ENCODE results near the gene CAMK1D.

The CAMK1D gene

DNA sequence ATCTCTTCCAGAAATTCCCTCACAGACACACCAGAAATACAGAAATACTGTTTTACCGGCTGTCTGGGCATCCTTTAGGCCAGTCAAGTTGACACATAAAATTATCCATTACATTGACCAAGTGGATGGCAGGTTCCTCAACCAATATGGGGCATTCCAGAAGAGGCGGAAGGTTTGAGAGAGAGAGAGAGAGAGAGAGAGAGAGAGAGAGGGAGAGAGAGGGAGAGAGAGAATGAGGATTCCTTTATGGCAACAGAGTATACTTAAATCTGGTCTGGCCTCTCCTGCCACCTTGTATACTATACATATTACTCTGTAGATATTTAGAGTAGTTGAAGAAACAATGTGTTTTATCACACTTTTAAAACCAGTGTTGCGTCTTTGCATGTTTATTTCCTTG, 214.1 kb downstream of the CAMK1D start:
- H3K4me3 ChIP-seq (ENCODE audit: low read length): no peak overlapping the region
- TF ChIP-seq ZNF274 (IDR thresholded peaks at IDR 0.05; ENCODE audit: low read depth, low read length): no peak

DNA sequence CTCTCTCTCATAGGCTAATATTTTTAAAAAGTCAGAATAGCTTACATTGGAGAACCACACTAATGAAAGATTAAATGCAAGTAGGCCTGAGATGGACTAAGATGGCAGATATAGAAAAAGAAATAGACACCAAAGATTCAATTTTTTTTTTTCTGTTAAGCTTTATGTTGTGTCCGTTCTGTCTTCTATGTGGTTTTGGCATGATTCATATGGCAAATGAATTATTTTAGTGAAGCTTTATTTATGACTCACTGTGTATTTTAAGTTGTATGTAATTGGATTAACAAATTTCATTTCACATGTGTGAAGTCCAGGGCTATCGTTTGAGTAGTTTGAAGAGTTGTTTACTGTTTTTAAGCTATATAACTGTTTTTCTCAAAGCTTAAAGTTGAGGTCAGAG, 214.8 kb downstream of the CAMK1D start:
- TF ChIP-seq ZNF274 (IDR thresholded peaks at IDR 0.05; ENCODE audit: low read depth, low read length): no peak
- H3K4me3 ChIP-seq (ENCODE audit: low read length): no peak overlapping the region

DNA sequence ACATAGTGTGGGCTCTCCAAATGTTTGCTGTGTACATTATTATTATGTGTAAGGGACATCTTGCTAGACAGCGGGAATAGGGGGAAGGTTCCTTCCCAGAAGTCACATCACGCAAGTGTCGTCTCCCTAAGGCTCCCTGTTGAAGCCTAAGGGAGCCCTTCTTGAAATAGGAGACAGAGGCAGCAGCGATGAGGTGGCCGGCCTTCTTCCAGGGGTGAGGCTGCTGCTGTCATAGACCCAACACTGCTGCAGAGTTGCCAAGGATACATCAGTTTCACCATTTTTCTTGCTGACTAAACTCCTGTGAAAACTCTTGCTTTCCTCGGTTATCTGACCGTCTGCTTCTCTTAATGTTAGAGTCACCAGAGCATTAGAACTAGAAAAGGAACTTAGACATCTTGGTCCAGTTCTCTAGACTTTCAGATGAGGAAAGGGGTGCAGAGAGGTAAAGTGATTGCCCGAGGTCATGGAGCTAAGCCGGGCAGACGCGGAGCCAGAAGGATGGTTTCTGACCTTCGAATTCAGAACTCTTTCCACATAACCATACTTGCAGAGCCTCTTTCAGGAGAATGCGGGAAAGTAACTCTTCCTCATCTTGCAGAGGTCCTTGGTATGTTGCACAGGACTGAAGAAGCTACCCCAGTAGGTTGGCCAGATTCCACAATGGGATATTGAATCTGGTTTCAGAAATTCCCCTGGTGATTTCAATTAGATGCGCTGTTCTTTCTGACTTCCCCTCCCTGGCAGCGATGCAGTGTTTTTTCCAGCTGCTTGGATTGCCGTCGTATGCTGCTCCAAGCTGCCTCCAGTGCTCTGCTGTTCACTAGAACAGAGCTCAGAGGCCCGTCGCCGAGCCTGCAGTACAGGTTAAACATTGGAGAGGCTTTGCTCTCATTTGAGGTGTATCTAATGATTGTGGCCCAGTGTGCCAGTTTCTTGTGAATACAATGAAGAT, 217.1 kb downstream of the CAMK1D start:
- TF ChIP-seq ZNF274 (IDR thresholded peaks at IDR 0.05; ENCODE audit: low read depth, low read length): no peak
- H3K4me3 ChIP-seq (ENCODE audit: low read length): no peak overlapping the region

DNA sequence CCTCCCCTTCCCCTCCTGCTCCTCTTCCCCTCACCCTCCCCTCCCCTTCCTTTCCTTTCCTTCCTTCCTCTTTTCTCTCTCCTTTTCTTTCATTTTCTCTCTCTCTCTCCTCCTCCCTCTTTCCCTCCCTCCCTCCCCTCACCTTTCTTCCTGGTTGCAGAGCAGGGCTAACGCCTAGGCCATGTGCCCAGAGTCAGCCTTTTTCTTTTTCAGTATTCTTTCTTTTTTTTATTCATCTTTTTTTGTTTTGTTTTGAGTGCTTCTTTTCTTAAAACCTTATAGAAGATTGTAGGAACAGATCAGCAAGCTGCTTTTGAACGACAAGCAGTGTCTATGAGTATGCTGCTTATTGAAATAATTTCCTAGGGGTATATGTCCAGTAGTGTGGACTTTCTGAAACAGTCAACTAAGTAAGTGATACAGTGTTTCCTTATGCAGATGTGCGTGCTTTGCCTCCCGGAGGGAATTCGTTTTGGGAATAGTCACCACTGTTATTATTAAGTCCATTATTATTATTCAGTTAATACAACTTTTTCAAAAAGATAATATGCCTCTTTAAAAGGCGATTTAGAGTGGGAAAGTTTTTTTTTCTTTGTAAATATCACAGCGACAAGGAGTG, 219.2 kb downstream of the CAMK1D start:
- no peak for TF ChIP-seq ZNF274 (IDR thresholded peaks at IDR 0.05; ENCODE audit: low read depth, low read length)

DNA sequence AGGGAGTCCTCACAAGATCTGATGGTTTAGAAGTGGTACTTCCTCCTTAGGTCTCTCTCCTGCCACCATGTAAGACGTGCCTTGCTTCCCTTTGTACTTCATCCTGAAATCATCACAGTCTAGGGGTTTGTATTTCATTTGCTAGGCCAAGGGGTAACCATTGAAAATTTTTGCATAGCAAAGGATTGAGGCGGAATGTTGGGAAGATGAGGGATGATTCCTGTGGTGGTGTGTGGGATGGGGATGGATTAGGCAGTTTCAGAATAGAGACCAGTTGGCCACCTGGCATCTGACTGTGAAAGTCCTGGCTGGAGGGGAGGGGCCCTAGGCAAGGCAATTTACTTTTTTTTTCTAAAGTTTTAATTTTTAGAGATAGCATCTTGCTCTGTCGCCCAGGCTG, 222.9 kb downstream of the CAMK1D start:
- TF ChIP-seq ZNF274 (IDR thresholded peaks at IDR 0.05; ENCODE audit: low read depth, low read length): no peak
- H3K4me3 ChIP-seq (ENCODE audit: low read length): no peak overlapping the region

More for the DNA sequence above, 219.2 kb downstream of the CAMK1D start:
- no peak overlapping the region for H3K4me3 ChIP-seq (ENCODE audit: low read length)

DNA sequence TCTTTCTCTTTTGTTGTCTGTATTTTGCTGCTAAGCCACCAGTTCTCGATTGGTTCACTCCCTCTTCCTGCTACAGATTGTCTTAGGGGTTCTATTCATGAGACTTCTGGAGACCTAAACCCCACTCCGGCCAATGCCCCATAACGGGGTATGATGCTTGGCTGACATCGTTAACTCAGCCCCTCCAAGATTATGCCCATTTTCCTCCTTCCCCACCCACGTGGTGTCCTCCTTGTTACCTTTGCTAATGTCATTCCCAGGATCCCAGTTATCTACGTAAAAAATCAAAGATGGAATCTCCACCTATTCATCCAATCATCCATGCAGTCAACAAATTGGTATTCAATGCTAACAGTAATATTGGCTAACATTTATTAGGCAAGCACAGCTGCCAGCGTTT, 228.3 kb downstream of the CAMK1D start:
- H3K4me3 ChIP-seq (ENCODE audit: low read length): no peak overlapping the region
- TF ChIP-seq ZNF274 (IDR thresholded peaks at IDR 0.05; ENCODE audit: low read depth, low read length): no peak

DNA sequence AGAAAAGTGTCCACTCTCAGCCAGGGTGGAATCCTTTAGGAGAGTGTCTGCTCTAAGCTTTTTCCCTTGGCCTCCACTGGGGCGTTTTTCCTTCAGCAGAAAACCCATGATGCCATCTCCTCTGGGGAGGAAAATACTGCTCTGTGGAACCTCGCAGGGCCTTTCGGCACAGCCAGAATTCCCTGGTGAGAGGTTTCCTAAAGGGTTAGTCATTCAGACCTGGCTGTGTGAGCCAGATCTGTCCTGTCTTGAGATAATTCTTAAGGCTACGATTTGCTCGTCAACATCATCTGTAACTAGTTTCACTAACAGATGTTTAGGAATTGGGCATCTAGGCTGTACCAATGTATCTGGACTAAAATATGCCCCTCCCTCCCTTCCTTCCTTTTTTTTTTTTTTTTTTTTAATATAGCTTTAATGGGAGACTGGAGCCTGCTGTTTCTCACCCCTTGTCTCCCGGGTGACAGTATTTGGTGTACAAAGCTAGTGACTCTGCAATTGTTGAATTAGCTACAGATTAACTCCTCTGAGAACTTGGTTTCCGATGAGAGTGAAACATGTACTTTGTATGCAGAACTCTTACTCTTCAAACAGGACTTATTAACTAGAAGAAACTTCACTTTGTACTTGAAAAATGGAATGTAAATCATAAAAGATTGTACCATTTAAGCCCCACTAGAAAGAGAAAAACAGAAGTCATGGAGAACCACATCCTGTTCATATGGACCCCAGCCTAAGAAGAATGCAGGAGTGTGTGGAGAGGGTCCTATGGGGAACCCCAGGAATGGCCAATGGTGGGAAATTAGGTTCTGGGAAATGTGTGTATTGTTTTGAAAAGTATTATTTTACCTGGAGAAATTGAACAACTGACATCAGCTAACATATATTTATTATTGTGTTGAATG, 230.9 kb downstream of the CAMK1D start:
- no peak for TF ChIP-seq ZNF274 (IDR thresholded peaks at IDR 0.05; ENCODE audit: low read depth, low read length)
- H3K4me3 ChIP-seq (ENCODE audit: low read length): peak overlapping the region; percentile 9; the same call in 1 of the 2 replicates

DNA sequence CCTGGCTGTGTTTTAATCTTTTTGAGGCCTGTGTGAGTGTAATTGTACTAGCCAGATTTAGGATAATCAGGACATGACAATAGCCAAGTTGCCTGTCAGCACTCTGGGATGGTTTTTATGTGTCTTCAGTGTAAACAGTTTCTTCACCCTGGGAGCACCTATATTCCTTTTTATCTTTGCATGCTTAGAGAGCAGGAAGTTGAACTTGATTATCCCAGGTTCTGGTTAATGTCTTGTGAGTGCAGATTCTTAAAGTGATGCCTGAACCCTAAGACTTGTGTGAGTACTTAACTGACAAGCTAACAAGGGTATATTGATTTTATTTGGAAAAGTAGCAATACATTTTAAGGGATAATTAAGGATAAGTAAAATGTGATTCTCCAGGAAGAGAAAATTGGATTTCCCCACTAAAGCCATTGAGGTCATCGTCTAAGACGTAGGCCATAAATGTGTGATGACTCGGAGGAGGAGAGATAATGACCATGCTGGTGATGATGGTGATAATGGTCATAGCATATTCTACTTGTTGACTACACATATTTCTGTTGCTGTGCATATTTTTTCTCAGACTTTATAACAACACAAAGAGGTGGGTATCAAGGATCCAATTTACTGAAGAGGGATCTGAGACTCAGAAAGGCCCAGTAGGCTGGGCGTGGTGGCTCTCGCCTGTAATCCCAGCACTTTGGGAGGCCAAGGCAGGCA, 234.7 kb downstream of the CAMK1D start:
- H3K4me3 ChIP-seq (ENCODE audit: low read length): no peak overlapping the region
- TF ChIP-seq ZNF274 (IDR thresholded peaks at IDR 0.05; ENCODE audit: low read depth, low read length): no peak

DNA sequence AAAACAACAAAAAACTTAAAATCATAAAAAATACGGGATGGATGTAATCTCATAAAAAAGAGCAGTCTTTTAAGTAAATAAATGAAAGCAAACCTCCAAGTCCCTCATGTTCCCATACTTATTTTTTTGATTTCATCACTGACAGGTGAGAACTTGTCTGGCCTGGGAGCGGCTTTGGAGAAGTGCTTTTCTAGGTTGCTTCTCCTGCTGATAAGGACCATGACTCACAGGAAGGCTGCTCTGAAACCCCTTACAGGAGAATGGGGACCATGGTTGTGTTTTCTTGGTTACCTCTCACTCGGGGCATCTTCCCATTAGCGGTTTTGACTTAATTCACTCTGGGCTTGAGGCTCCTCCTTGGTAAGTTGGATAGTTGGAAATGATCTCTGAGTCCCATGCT, 237.4 kb downstream of the CAMK1D start:
- no peak overlapping the region for H3K4me3 ChIP-seq (ENCODE audit: low read length)
- TF ChIP-seq ZNF274 (IDR thresholded peaks at IDR 0.05; ENCODE audit: low read depth, low read length): no peak

DNA sequence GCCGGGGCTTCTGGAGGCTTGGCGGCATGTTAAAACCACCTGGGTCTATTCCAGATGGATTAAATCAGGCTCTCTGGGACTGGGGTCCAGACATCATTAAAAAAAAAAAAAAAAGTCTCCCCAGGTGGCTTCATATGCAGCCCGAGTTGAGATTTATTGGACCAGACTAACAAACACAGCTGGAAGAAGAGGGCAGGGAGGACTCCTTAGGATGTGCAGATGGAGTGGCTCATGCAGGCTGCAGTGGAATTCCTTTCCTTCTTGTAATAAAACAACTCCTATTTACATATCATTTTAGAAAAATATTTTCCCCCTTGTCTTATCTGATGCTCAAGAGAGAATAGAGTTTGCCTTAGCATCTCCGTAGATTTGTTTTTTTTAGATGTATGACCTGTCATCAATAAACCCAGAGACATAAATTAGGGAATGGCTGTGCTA, 238.1 kb downstream of the CAMK1D start:
- H3K4me3 ChIP-seq (ENCODE audit: low read length): no peak overlapping the region; the same call in 1 of the 2 replicates
- TF ChIP-seq ZNF274 (IDR thresholded peaks at IDR 0.05; ENCODE audit: low read depth, low read length): no peak

DNA sequence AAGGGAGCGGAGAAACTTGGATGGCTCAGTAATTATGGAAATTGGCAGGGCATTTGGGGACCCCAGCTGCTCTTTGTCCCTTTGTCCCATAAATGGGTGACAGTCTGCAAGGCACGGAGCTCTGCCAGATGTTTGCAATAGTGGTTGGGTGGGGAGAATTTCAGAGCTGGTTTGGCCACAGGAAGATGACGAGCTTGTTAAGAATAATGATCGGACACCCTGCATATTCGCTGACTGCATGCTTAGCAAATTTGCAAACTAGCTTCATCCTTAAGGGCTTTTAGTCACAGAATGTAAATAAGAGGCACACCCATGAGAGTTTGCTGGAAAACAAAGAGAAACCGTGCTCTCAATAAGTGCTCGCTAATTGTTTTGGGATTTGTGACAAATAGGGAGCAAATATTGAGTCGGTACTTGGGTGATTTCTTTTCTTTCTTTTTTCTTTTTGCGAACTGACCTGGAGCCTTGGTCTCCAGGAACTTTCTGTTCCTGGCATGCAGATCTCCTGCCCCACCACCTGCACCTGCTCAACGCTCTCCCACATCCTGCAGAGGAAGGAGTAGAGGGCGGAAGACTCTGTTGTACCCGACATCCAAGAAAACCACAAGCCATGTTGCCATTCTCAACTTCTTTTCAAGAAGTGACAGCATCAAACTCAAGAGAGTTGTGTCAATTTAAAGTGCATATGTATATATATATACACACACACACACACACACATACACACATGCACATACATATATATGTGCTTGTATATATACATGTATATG, 238.9 kb downstream of the CAMK1D start:
- TF ChIP-seq ZNF274 (IDR thresholded peaks at IDR 0.05; ENCODE audit: low read depth, low read length): no peak

DNA sequence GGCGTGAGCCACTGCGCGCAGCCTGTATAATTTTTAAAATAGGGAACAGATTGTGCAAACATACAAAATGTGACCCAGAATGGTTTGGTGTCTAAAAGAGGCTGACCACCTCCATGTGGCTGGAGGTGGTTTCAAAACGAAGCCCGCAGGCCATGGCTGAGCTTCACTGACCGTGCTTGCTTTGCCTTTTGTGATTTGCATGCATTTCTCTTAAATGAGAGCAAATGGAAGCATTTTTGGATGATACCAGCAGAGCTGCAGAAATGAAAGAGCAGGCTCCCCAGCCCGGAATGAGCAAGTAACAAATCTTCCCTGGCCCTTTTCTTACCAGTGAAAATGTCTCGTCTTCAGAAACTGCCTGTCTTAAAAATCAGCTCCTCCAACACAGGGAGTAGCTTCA, 239.9 kb downstream of the CAMK1D start:
- no peak overlapping the region for H3K4me3 ChIP-seq (ENCODE audit: low read length)
- no peak for TF ChIP-seq ZNF274 (IDR thresholded peaks at IDR 0.05; ENCODE audit: low read depth, low read length)

More for the DNA sequence above, 238.9 kb downstream of the CAMK1D start:
- peak overlapping the region; percentile 68; the same call in 1 of the 2 replicates for H3K4me3 ChIP-seq (ENCODE audit: low read length)

DNA sequence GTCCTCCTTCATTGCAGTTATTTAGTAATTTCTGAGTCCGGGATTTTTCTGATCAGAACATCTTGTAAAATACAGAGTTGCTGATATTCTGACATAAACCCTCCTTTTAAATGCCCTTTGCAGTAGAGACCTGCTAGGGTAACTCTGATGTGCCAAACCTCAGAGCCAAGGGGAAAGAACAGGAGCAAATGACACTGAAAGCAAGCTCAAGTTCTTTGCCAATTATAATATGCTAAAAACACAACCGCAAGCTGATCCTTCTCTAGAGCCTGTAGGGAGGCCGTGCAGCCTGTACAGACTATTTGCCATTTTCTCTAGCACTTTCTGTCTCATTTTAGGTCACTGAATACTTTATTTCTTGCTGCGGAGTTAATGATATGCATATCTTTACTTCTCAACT, 240.4 kb downstream of the CAMK1D start:
- no peak for TF ChIP-seq ZNF274 (IDR thresholded peaks at IDR 0.05; ENCODE audit: low read depth, low read length)
- H3K4me3 ChIP-seq (ENCODE audit: low read length): no peak overlapping the region

Measured in GM08714 (cell line).